Fibroblast of pulmonary artery (primary cell): ENCODE results near the gene CLSTN3.
A peak's percentile ranks its signal among the peaks of the same experiment; 100 is the strongest.

Experiments
- DNase-seq: peaks from one replicate; pipeline ENCODE4 v3.0.0-alpha.2; 2010; ENCODE audit warnings: low read depth
- H3K4me3 ChIP-seq: replicated peaks from 2 replicates; pipeline ENCODE4 v1.5.1; 2011; ENCODE audit warnings: low read depth, mild to moderate bottlenecking, control low read depth, low read length, moderate library complexity
- CTCF ChIP-seq: IDR thresholded peaks from 2 replicates; pipeline ENCODE4 v1.5.1; 2011; ENCODE audit warnings: mild to moderate bottlenecking, control low read depth, low read length, inconsistent platforms; ENCODE audit errors: missing control alignments

Gene CLSTN3

GRCh38 chr12:7155471-7156034 lies 25.4 kb downstream of the CLSTN3 start:
- H3K4me3 ChIP-seq, result no peak overlapping the region
- peak; percentile 8 for DNase-seq
- no peak for TF ChIP-seq CTCF

- no peak overlapping the region for H3K4me3 ChIP-seq
- DNase-seq, result no peak
- no peak for TF ChIP-seq CTCF
Measured at GRCh38 chr12:7156259-7157197, 26.4 kb downstream of the CLSTN3 start.

GRCh38 chr12:7157391-7157790 lies 27.2 kb downstream of the CLSTN3 start:
- H3K4me3 ChIP-seq, result no peak overlapping the region
- TF ChIP-seq CTCF, result no peak
- no peak for DNase-seq

GRCh38 chr12:7158781-7159609 lies 28.8 kb downstream of the CLSTN3 start:
- DNase-seq, result no peak
- TF ChIP-seq CTCF, result no peak
- no peak overlapping the region for H3K4me3 ChIP-seq

GRCh38 chr12:7160183-7160582 lies 30.0 kb downstream of the CLSTN3 start:
- DNase-seq, result no peak
- H3K4me3 ChIP-seq, result no peak overlapping the region
- no peak for TF ChIP-seq CTCF

GRCh38 chr12:7161327-7161726 lies 31.2 kb downstream of the CLSTN3 start:
- no peak for DNase-seq
- TF ChIP-seq CTCF, result no peak
- no peak overlapping the region for H3K4me3 ChIP-seq
